GM21723 (cell line): ENCODE measurements around the gene SLC28A1.
A peak's percentile ranks its signal among the peaks of the same experiment; 100 is the strongest.
"Not testable (repeated sequence)": the region's sequence is repeated elsewhere in the genome, so short reads cannot be mapped to it uniquely, and the experiment has no call there.

Experiments used
- ATAC-seq: cut with Tn5 transposase; IDR thresholded peaks from one replicate; pipeline ENCODE4 v1.9.1; 2021; ENCODE audit warnings: mild to moderate bottlenecking, moderate library complexity; ENCODE audit not compliant: unreplicated experiment

Gene SLC28A1

DNA sequence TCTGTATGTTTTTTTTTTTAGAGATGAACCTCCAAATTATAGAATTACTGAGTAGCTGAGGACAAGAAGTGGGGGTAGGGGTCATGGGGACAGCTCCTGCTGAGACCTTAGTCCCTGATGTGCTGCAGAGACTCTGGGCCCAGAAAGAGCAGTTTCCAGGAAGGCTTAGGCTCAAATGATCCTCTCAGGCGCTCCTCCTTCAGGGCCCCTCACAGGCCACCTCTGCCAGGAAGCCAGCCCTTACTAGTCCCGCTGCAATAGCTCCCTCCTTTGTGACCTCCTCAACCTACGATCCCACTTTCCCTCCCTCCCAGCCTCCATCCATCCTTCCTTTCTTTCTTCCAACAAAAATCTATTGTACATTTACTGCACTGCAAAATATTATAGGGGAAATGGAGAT lies 24.6 kb downstream of the SLC28A1 start:
- no peak for ATAC-seq

DNA sequence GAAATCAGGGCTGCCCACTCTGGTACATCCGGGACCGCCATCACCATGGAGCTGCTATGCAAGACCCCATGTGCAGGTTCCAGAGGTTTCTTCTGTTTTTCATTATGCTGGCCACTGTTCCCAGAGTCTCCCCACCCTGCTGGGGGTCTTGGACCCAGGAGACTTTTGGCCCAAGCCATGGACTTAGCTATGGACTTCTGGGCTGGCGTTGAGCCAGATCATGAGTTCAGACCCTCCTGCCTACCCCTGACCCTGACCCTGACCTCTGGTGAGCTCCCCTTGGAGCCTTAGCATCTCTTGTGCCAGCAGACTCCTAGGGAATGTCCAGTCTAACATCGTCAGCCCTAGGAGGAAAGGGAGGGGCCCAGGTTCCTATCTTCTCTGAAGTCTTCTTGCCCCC lies 25.3 kb downstream of the SLC28A1 start:
- no peak for ATAC-seq

DNA sequence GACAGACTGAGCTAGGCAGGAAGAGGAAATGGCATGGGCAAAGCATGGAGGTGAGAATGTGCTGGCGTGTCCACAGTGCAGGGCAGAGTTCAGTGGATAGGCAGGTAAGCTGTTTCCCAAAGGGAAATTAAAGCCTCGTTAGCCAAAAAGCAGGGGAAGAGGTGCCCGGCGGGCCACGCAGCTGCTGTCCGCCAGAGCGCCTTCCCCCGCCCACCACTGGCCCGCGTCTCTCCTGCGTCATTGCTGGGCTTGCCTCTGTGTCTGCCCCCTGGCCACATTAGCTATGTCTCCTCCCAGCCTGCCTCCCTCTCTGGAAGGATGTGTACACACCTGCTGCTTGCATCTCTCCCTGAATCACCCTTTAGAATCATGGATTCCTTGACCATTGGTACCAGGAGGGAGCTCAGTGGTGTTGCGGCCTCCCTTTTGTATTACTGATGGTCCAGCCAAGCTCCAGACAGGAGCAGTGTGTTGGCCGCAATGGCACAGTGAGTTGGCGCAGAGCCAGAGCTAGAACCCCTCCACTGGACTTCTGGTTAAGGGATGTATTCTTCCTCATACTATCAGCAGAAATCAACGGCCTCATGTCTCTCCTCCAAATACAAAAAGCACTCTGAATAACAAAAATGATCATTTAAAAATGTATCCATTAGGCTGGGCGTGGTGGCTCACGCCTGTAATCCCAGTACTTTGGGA lies 26.6 kb downstream of the SLC28A1 start:
- no peak for ATAC-seq

DNA sequence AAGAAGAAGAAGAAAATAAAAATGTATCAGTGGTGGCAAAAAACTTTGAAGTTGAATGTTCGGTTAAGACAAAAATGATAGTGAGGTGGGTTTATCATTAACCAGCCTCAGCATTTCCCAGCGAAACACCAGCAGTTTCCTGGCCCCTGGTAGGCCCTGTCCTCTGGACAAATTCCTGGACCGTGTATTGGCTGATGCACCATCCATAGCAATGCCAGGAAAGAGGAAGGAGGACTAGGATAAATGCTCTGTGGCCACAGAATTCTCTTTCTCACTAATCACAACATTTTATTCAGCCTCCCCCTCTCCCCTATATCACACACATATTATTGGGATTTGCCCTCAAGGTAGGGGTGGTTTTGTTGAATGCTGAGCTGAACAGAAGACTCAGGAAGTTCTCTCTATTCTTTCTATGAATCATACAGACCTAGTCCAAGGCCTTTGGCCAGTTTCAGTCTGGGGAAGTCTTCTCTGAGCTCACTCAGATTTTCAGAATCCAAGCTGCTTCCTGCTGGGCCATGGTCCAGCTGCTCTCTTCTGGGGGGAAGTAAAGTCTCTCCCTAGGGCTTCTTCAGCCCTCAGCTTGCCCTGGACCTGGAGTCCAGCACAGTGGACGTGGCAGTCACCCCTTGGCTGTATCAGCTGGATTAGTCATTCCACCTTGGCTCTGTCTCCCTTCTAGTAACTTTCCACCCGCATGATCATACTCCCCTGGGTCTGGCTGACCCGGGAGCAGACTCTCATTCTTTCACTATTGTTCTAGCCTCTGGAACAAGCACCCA lies 27.6 kb downstream of the SLC28A1 start:
- ATAC-seq: no peak

DNA sequence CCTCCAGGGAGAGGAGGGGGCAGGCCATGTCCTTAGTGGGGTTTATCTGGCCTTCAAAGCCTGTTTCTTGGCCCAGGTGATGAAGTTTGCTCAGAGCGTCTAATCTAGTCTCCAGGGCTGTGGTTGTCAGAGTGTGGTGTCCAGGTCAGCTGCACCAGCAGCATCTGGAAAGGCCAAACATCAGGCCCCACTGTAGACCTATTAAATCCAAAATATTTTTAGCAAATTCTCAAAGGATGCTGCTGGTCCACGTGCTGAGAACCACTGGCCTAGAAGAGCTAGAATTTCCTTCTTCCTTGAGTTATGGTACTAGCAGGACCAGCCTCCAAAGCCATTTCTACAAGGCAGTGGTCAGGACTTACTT lies 28.9 kb downstream of the SLC28A1 start:
- ATAC-seq: no peak

DNA sequence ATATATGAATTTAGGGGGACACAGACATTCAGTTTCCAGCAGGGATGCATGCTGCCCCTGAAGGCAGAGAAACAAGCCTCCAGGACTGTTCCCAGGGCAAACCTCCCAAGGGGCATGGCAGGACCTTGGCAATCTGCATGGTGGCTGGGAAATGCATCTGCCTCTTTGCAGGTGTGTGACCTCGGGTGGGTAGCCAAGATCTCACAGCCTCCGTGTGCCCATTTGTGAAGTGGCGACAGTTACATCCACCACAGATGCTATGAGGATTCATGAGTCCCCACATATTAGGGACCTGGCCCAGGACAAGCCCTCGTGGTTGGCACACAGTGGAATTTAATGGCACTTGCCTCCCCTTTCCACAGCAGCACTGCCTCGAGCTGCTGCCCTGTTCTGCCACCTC lies 29.9 kb downstream of the SLC28A1 start:
- no peak for ATAC-seq

DNA sequence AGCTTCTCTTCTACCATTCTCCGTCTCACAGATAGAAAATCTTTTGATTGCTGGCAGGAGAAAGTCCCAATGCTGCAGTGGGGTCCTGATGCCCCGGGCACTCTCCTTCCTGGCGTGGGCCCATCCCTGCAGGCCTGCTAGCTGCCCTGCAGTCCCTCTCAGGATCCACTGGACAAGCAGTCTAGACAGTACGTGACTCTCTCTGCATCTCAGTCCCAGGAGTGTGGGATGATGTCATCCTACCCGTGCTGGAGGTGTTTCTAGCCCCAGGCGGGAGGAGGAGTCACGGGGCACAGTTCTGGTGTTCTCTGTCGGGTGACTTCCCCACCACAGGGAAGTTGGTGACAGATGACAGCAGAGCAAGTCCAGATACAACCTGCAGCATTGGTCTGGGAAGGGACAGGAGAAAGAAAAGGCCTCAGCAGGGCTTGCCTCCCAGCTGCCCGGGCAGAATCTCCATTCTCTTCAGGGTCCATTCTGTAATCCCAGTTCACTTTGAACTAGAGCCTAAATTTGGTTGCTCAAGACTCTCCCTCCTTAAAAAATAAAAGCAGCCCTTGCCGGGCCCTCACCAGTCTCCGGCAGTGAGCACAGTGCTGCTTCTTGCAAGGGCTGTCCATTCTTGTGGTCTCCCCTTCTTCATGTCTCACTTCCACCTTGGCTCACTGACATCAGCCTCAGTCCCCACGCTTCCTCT lies 30.6 kb downstream of the SLC28A1 start:
- ATAC-seq: peak; percentile 94

DNA sequence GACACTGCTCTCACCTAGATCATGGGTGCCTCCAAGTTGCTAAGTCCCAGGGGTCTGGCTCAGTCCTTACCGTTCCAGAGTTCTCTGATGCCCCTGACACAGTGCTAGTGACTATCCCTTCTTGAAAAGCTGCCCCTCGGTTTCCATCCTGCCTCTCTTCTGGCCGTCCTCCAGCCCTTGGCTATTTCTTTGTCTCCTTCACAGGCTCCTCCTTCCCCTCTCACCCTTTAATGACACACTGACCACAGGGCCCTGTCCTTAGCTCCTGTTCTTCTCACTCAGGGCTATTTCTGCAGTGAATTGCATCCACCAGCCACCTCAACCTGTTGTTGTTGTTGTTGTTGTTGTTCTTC lies 31.1 kb downstream of the SLC28A1 start:
- ATAC-seq: no peak

DNA sequence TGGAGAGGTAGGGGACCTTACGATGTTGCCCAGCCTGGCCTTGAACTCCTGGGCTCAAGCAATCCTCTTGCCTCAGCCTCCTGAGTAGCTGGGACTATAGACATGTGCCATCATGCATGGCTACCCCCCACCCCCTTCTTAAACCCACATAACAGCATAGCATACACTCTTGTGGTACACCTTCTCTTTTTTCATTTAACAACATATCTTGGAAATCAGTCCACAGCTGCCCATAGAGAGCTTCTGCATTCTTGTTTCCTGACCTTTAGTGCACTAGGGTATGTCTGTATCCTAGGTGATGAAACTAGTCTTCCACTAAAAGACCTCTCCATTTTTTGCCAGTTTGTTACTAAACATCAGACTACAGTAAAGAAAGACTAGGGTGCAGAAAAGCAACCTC lies 33.0 kb downstream of the SLC28A1 start:
- ATAC-seq: no peak

DNA sequence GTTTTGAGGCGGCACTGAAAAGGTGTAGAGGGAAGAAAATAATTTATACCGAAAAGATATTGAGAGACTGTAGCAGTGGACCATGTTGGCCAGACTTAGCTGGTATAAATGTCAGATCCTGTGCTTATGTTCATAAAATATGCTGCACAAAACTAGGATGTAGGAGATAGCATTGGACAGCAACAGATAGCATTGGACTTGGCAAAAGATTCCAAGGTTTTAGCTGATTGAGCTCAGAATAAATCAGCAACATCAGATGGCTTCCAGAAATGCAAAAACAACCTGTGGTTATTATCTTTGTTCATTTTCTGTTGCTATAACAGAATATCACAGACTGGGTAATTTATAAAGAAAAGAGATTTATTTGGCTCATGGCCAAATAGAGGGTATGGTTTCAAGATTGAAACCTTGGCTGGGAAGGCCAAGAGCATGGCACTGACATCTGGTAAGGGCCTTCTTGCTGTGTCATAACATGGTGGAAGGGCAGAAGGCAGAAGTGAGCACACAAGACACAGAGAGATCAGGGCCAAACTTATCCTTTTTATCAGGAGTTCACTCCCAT lies 34.7 kb downstream of the SLC28A1 start:
- no peak for ATAC-seq

DNA sequence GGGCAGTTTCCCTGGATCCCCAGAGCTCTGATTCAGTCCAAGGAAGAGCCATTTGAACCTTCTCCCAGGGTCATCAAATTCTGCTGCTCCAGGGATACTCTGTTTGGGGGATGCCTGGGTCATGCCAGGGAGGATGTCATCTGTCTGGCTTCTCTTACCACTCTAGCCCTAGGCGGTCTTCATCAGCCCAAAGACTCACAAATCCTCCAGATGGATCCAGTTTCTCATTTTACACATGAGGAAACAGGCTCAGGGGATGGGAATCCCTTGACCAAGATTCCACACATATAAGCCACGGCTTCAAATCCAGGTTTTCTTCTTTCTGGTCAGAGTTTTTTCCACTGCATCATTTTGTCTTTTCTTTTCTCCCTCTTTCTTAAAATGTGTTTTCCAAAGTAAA lies 36.7 kb downstream of the SLC28A1 start:
- ATAC-seq: no peak

DNA sequence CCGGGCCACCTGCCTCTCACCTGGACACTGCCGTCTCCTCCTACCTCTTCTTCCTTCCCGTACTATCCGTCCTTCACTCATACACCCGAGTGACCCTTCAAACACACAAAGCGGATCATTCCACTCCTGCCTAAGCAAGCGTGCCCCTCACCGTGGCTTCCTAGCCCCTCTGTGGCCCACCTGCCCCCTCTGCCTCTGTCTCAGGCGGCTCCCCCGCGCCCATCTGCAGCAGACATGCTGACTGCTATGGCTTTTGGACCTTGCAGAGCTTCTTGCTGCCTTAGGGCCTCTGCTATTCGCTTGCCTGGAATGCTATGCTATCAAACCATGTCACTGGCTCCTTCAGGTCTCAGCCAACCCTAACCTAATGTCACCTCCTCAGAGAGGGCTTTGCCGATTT lies 38.1 kb downstream of the SLC28A1 start:
- no peak for ATAC-seq

DNA sequence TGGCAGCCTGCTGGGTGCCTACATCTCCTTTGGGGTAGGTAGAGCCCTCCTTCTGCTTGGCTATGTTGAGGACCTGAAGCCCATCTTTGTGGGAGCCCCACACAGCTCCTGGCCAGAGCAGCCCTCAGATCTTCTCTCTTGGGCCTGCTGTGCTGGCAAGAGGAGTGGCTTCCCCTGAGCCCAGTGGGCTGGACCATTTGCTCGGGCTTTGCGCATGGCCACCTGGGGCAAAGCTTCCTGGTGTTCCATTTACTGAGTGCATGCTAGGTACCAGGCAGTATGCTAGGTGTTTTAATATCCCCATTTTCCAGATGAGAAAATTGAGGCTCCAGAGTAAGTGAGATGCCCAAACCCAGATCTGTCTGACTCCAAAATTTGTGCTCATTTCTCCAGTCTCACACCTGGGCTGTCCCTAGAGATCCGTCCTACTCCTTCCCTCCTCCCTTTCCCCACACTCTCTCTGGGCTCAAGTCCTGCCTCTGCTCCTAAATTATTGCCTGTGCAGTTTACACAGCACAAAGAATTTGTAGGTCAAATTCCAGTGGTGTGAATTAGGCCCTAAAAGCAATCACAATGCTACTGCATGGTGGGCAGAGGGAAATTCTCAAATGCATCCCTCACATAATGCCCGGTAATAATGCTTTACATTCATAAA lies 39.7 kb downstream of the SLC28A1 start:
- ATAC-seq: no peak

DNA sequence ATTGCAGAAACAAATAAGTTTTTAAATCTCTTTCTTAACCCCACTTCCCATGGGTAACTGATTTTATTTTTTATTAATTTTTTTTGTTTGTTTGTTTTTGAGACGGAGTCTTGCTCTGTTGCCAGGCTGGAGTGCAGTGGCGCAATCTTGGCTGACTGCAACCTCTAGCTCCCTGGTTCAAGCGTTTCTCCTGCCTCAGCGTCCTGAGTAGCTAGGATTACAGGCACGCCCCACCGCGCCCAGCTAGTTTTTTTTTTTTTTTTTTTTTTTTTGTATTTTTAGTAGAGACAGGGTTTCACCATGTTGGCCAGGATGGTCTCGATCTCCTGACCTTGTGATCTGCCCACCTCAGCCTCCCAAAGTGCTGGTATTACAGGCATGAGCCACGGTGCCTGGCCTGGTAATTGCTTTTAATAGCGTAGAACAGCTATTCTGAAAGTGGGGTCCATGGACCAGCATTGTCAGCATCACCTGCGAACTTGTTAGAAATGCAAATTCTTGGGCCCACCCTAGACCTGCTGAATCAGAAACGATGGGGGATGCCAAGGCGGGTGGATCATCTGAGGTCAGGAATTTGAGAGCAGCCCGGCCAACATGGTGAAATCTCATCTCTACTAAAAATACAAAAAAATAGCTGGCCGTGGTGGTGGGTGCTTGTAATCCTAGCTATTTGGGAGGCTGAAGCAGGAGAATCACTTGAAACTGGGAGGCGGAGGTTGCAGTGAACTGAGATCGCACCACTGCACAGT lies 40.5 kb downstream of the SLC28A1 start:
- ATAC-seq: not testable (repeated sequence)

DNA sequence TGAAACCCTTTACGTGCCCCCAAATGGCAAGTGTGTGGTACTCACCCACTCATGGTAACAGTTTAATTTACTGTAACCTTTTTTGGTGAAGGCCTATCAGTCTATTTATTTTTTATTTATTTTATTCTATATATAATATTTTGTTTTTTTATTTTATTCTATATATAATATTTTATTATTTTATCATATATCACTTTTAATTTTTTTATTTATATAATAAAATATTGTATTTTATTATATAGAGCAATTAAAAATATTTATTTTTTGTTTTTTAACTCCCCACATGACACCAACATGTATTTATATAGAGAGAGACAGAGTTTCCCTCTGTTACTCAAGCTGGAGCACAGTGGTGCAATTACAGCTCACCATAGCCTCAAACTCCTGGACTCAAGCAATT lies 41.4 kb downstream of the SLC28A1 start:
- no peak for ATAC-seq

DNA sequence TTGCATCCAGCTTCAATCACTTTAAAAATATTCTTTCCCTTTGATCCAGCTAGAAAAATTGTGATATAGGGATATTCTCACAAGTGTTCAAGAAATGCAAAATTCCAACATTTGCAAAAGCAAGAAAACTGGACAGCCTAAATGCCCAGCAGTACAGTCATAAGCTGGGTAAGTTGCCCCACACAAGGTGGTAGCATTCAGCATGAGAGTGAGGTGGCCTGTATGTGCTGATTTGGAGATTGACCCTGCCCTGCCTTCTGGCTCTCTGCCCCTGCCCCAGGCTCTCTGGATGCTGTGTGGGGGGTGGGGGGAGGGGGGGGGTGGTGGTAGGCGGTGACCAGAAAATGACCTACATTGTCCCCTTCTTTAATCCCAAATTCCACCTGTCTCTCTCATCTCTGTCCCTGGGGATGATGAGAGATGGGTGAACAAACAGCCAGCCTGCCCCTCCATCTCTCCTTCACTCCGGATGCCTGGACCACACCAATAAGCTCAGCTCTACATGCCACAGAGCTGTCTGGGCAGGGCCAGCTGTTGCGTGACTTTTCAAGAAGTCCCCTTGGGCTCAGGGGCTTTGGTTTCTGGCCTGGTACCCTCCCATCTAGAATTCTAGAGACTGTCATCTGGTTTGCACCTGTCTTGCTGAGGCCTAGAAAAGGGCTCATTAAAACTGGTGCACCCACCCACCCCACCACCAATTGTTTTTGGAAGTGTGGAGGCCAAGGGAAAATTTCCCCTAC lies 42.2 kb downstream of the SLC28A1 start:
- ATAC-seq: no peak

DNA sequence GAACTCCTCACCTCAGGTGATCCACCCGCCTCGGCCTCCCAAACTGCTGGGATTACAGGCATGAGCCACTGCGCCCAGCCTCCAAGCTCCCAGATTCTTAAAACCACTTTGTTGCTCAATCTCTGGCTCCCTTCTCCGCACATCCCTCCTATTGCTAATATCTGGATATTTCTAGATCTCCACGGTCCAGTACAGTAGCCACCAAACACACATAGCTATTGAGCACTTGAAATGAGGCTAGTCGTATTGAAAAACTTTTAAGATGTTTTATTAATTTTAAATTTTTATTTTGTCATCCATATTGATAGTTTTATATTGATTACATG lies 44.3 kb downstream of the SLC28A1 start:
- ATAC-seq: no peak

DNA sequence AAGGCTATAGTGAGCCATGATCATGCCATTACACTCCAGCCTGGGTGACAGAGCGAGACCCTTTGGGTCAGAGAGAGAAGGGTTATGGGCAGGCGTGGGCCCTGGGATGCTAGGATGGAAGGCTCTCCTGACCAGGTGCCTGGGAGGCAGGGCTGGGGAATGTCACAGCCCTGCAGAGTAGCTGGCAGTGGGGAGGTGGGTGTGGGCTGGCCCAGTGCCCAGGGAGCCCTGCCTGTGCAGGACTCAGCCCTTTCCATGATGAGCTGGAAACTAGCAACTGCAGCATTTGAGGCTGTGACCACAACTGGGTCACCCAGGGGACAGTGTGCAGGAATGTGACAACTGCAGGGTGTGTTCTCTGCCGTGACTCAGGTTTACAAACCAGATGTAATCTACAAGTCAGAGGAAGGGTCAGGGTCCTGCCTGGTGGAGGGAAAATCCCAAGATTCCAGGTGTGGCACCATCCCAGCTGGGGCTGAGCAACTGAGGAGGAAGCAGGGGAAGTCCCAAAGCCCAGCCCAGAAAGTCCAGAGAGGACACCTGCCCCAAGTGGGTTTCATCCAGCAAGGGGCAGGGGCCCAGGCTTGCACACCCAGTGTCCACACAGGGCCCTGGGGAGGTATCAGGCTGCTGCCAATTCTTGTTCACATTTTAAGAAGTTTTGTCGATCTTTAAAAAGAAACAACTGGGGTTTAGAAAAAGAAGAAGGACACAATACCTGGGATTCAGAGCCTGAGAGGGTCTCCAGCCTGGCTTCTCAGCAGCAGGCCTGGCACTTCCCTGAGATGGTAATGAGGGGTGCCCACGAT lies 45.5 kb downstream of the SLC28A1 start:
- no peak for ATAC-seq
